Erythroblast (primary cell): ENCODE data around the gene TENM4.

Experiments
- DNase-seq, 2 experiments: peaks; one replicate each; lab custom pipeline; 2025; lab: John Stamatoyannopoulos, UW
- GATA1 ChIP-seq: IDR thresholded peaks from 2 replicates; pipeline ENCODE4 v1.6.1; 2011; ENCODE audit warnings: low read depth, mild to moderate bottlenecking, control low read depth, low read length, moderate library complexity
- POLR2A ChIP-seq: IDR thresholded peaks from 2 replicates; pipeline ENCODE4 v1.6.1; 2011; ENCODE audit warnings: mild to moderate bottlenecking, low read length

TENM4 gene

GRCh38 chr11:79285756-79286155, 155.1 kb downstream of the TENM4 start:
- DNase-seq, result no peak
- TF ChIP-seq POLR2A, result no peak
- TF ChIP-seq GATA1, result no peak

GRCh38 chr11:79276736-79277325, 164.0 kb downstream of the TENM4 start:
- no peak for DNase-seq
- TF ChIP-seq POLR2A (no peak), GATA1 (no peak)

GRCh38 chr11:79274636-79275331, 166.0 kb downstream of the TENM4 start:
- TF ChIP-seq GATA1, result no peak
- no peak for TF ChIP-seq POLR2A
- DNase-seq, result no peak

GRCh38 chr11:79273781-79274180, 167.0 kb downstream of the TENM4 start:
- TF ChIP-seq POLR2A, result no peak
- no peak for TF ChIP-seq GATA1
- no peak for DNase-seq

- TF ChIP-seq POLR2A (no peak), GATA1 (no peak)
Observed at GRCh38 chr11:79269611-79270307, 171.1 kb downstream of the TENM4 start.

GRCh38 chr11:79266396-79266795, 174.4 kb downstream of the TENM4 start:
- no peak for DNase-seq
- TF ChIP-seq GATA1 (no peak), POLR2A (no peak)

More at GRCh38 chr11:79269611-79270307, 171.1 kb downstream of the TENM4 start:
- no peak for DNase-seq

- no peak for TF ChIP-seq GATA1
- TF ChIP-seq POLR2A, result no peak
- DNase-seq, result no peak
Observed at GRCh38 chr11:79265756-79266322, 175.0 kb downstream of the TENM4 start.

- no peak for TF ChIP-seq POLR2A
- no peak for TF ChIP-seq GATA1
- DNase-seq, result no peak
Observed at GRCh38 chr11:79264284-79264683, 176.5 kb downstream of the TENM4 start.

- no peak for TF ChIP-seq POLR2A
- TF ChIP-seq GATA1, result no peak
- DNase-seq, result no peak
Observed at GRCh38 chr11:79263001-79263400, 177.8 kb downstream of the TENM4 start.

GRCh38 chr11:79262221-79262620, 178.6 kb downstream of the TENM4 start:
- DNase-seq, result no peak

GRCh38 chr11:79261684-79262083, 179.1 kb downstream of the TENM4 start:
- no peak for DNase-seq
- TF ChIP-seq POLR2A, result no peak
- TF ChIP-seq GATA1, result no peak

More at GRCh38 chr11:79262221-79262620, 178.6 kb downstream of the TENM4 start:
- TF ChIP-seq POLR2A (no peak), GATA1 (no peak)

- TF ChIP-seq POLR2A (no peak), GATA1 (no peak)
- no peak for DNase-seq
Observed at GRCh38 chr11:79259800-79260199, 181.0 kb downstream of the TENM4 start.

- TF ChIP-seq GATA1 (no peak), POLR2A (no peak)
- no peak for DNase-seq
Observed at GRCh38 chr11:79258576-79258975, 182.3 kb downstream of the TENM4 start.

- TF ChIP-seq GATA1 (no peak), POLR2A (no peak)
- DNase-seq, result no peak
Observed at GRCh38 chr11:79255965-79256364, 184.9 kb downstream of the TENM4 start.
